Measurements from ENCODE around the gene ALK. TPM values are rescaled to one million over a fixed set of nuclear protein-coding genes. Genes with fewer than 3 reads are reported as not detected.

Gene ALK
- polyA plus RNA-seq, 1 of the 3 experiments (the other 2 are of a cell fraction), result 0.30 TPM

DNA sequence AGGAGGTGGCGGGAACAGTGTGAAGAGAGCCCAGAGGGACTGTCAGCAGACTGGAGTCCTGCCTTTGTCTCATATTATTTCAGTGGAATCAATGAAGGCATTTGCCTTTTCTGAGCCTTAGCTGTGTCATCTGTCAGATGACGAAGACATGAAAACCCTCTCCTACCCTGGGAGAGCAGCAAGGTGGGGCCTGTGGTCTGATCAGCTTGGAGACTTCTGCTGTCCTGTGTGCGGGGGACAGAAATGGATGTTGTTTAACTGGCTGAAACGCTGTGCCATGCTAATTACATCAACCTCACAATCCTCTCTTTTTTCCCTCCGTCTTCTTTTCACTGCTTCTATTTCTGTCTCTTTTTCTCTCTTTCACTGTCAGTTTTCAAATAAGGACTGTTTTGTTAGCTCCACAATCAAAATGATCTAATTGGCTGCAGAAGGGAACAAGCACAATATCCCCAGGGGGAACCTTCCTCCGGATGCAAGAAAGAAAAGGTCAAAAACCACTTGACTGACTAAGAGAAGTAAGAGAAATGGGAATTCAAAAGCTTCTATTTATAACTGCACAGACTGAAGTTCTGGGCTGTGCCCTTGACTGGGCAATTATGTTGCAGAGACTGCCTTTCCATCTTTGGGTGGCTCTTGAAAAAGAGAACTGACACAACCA is 466.1 kb downstream of the ALK start:
- H3K9me3 ChIP-seq, result no peaks in the 10 kb centered on the region
- H3K4me1 ChIP-seq (ENCODE audit: control insufficient read depth in 1 of 2, insufficient read depth in 2 of 2, low read depth in 1 of 2, low read length in 1 of 2), result peaks cover 3 to 28% of the 10 kb centered on the region in 2 experiments; a peak in 2 of 4 replicates
- TF ChIP-seq, protein P1, sequence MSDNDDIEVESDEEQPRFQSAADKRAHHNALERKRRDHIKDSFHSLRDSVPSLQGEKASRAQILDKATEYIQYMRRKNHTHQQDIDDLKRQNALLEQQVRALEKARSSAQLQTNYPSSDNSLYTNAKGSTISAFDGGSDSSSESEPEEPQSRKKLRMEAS (IDR thresholded peaks at IDR 0.05; ENCODE audit: low read depth), result no peak
- TF ChIP-seq JUND (IDR thresholded peaks at IDR 0.05) (no peak), SIN3A (IDR thresholded peaks at IDR 0.05; ENCODE audit: borderline replicate concordance, low read depth, low read length) (no peak), TCF12 (IDR thresholded peaks at IDR 0.05) (no peak), TEAD4 (IDR thresholded peaks at IDR 0.05; ENCODE audit: borderline replicate concordance, insufficient read depth) (no peak), RXRA (IDR thresholded peaks at IDR 0.05; ENCODE audit: borderline replicate concordance, low read depth) (no peak), RAD21 (IDR thresholded peaks at IDR 0.05; ENCODE audit: low read length) (no peak), CHD2 (IDR thresholded peaks at IDR 0.05; ENCODE audit: low read length, partially characterized antibody) (no peak), TAF1 (IDR thresholded peaks at IDR 0.05; ENCODE audit: borderline replicate concordance, low read depth, low read length) (no peak), FOXM1 (IDR thresholded peaks at IDR 0.05; ENCODE audit: low read depth) (no peak)
- TF ChIP-seq, protein P2, sequence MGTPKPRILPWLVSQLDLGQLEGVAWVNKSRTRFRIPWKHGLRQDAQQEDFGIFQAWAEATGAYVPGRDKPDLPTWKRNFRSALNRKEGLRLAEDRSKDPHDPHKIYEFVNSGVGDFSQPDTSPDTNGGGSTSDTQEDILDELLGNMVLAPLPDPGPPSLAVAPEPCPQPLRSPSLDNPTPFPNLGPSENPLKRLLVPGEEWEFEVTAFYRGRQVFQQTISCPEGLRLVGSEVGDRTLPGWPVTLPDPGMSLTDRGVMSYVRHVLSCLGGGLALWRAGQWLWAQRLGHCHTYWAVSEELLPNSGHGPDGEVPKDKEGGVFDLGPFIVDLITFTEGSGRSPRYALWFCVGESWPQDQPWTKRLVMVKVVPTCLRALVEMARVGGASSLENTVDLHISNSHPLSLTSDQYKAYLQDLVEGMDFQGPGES (IDR thresholded peaks at IDR 0.05; ENCODE audit: low read depth, low read length), result no peak
- TF ChIP-seq, protein P3, sequence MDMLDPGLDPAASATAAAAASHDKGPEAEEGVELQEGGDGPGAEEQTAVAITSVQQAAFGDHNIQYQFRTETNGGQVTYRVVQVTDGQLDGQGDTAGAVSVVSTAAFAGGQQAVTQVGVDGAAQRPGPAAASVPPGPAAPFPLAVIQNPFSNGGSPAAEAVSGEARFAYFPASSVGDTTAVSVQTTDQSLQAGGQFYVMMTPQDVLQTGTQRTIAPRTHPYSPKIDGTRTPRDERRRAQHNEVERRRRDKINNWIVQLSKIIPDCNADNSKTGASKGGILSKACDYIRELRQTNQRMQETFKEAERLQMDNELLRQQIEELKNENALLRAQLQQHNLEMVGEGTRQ (IDR thresholded peaks at IDR 0.05; ENCODE audit: borderline replicate concordance, low read depth, low read length), result no peak
- H3K27ac ChIP-seq (ENCODE audit: low read depth in 2 of 2, low read length in 1 of 2), result peak overlapping the region in 1 of 2 experiments; percentile 81; a peak in 2 of 4 replicates
- H3F3A ChIP-seq (replicated peaks; ENCODE audit: insufficient read depth), result no peaks in the 10 kb centered on the region
- no peak overlapping the region for H2AFZ ChIP-seq (ENCODE audit: low read depth)
- H3K79me2 ChIP-seq (ENCODE audit: insufficient read depth), result no peaks in the 10 kb centered on the region
- H3K4me2 ChIP-seq, result no peak overlapping the region
- no peak overlapping the region for H3K9ac ChIP-seq
- ChIA-PET POLR2A (no interaction called here), CTCF (interaction anchor here (0.8 to 1.2 kb wide), 6 partner anchors 9 to 146 kb away, joined by 3 to 5 read pairs (median 3); no protein-coding TSS in a partner anchor)
- H3K9me2 ChIP-seq, result no peaks in the 10 kb centered on the region
- peaks cover 0 to 2% of the 10 kb centered on the region in 2 experiments for H3K36me3 ChIP-seq (replicated peaks in 1 of 2; ENCODE audit: control insufficient read depth in 1 of 2, insufficient read depth in 2 of 2, low read length in 1 of 2)
- no peak for DNase-seq
- no peaks in the 10 kb centered on the region for H4K20me1 ChIP-seq (ENCODE audit: insufficient read depth)
- no peaks in the 10 kb centered on the region for H3K27me3 ChIP-seq (ENCODE audit: insufficient read depth)
- WGBS (ENCODE audit: low lambda C conversion rate), result 37% methylated on average over 6 of the region's 6 CpGs
- no peak overlapping the region for H3K4me3 ChIP-seq (ENCODE audit: low read depth in 2 of 2, low read length in 1 of 2)

DNA sequence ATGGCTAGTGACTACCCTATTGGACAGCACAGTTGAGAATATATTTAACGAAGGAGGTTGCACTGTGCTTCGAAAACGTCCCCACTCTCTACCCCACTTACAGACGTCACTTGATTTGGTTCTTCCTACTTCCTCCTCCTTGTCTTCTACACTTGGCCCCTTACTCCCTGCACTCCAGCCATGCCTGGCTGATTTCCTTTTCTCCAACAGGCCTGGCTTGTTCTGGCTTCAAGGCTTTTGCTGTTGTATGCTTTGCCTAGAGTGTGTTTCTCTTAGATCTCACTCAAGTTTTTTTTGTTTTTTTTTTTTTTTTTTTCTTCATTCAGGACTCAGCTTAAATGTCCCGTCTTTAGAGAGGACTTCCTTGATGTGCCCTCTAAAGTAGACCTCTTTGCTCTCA is 469.4 kb downstream of the ALK start:
- ChIA-PET POLR2A (no interaction called here), CTCF (no interaction called here)
- peaks cover 0 to 2% of the 10 kb centered on the region in 2 experiments for H3K36me3 ChIP-seq (replicated peaks in 1 of 2; ENCODE audit: control insufficient read depth in 1 of 2, insufficient read depth in 2 of 2, low read length in 1 of 2)
- H4K20me1 ChIP-seq (ENCODE audit: insufficient read depth), result no peaks in the 10 kb centered on the region
- no peak for DNase-seq
- no peak overlapping the region for H3K4me2 ChIP-seq
- H3K27me3 ChIP-seq (ENCODE audit: insufficient read depth), result no peaks in the 10 kb centered on the region
- no peak overlapping the region for H3K4me3 ChIP-seq (ENCODE audit: low read depth in 2 of 2, low read length in 1 of 2)
- no peaks in the 10 kb centered on the region for H3K79me2 ChIP-seq (ENCODE audit: insufficient read depth)
- H3K4me1 ChIP-seq (ENCODE audit: control insufficient read depth in 1 of 2, insufficient read depth in 2 of 2, low read depth in 1 of 2, low read length in 1 of 2), result peaks cover 3 to 40% of the 10 kb centered on the region in 2 experiments; a peak in 2 of 4 replicates
- H3F3A ChIP-seq (replicated peaks; ENCODE audit: insufficient read depth), result no peaks in the 10 kb centered on the region
- H3K27ac ChIP-seq (ENCODE audit: low read depth in 2 of 2, low read length in 1 of 2), result no peak overlapping the region; a peak in 1 of 4 replicates
- no peak overlapping the region for H3K9ac ChIP-seq
- no peaks in the 10 kb centered on the region for H3K9me2 ChIP-seq
- H3K9me3 ChIP-seq, result no peaks in the 10 kb centered on the region
- no peak overlapping the region for H2AFZ ChIP-seq (ENCODE audit: low read depth)
- 53% methylated on average over 5 of the region's 5 CpGs for WGBS (ENCODE audit: low lambda C conversion rate)
- TF ChIP-seq ELF1 (IDR thresholded peaks at IDR 0.05) (no peak), TAF1 (IDR thresholded peaks at IDR 0.05; ENCODE audit: borderline replicate concordance, low read depth, low read length) (no peak), RFX5 (IDR thresholded peaks at IDR 0.05; ENCODE audit: low read length) (no peak), FOXM1 (IDR thresholded peaks at IDR 0.05; ENCODE audit: low read depth) (no peak), JUND (IDR thresholded peaks at IDR 0.05) (no peak), POLR2AphosphoS5 (IDR thresholded peaks at IDR 0.05; ENCODE audit: low read depth, low read length) (no peak), TEAD4 (IDR thresholded peaks at IDR 0.05; ENCODE audit: borderline replicate concordance, insufficient read depth) (no peak), RCOR1 (IDR thresholded peaks at IDR 0.05; ENCODE audit: low read length) (no peak), RXRA (IDR thresholded peaks at IDR 0.05; ENCODE audit: borderline replicate concordance, low read depth) (no peak), NFIC (IDR thresholded peaks at IDR 0.05; ENCODE audit: borderline replicate concordance) (no peak), YY1 (IDR thresholded peaks at IDR 0.05; ENCODE audit: low read depth) (no peak), GABPA (IDR thresholded peaks at IDR 0.05; ENCODE audit: low read depth) (no peak), SMC3 (IDR thresholded peaks at IDR 0.05; ENCODE audit: low read depth, low read length) (no peak), SIN3A (IDR thresholded peaks at IDR 0.05; ENCODE audit: borderline replicate concordance, low read depth, low read length) (no peak)
- TF ChIP-seq, protein P3 (IDR thresholded peaks at IDR 0.05; ENCODE audit: borderline replicate concordance, low read depth, low read length), result no peak
- TF ChIP-seq, protein P4, sequence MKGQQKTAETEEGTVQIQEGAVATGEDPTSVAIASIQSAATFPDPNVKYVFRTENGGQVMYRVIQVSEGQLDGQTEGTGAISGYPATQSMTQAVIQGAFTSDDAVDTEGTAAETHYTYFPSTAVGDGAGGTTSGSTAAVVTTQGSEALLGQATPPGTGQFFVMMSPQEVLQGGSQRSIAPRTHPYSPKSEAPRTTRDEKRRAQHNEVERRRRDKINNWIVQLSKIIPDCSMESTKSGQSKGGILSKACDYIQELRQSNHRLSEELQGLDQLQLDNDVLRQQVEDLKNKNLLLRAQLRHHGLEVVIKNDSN (IDR thresholded peaks at IDR 0.05; ENCODE audit: borderline replicate concordance, low read depth), result no peak
- TF ChIP-seq, protein P5, sequence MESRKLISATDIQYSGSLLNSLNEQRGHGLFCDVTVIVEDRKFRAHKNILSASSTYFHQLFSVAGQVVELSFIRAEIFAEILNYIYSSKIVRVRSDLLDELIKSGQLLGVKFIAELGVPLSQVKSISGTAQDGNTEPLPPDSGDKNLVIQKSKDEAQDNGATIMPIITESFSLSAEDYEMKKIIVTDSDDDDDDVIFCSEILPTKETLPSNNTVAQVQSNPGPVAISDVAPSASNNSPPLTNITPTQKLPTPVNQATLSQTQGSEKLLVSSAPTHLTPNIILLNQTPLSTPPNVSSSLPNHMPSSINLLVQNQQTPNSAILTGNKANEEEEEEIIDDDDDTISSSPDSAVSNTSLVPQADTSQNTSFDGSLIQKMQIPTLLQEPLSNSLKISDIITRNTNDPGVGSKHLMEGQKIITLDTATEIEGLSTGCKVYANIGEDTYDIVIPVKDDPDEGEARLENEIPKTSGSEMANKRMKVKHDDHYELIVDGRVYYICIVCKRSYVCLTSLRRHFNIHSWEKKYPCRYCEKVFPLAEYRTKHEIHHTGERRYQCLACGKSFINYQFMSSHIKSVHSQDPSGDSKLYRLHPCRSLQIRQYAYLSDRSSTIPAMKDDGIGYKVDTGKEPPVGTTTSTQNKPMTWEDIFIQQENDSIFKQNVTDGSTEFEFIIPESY (IDR thresholded peaks at IDR 0.05; ENCODE audit: borderline replicate concordance, low read depth), result no peak
